Heart left ventricle (tissue), 16 donors: ENCODE data around the gene VWA3A. TPM values are rescaled to one million over a fixed set of nuclear protein-coding genes. Genes with fewer than 3 reads are reported as not detected.
"Not testable (repeated sequence)": the region's sequence is repeated elsewhere in the genome, so short reads cannot be mapped to it uniquely, and the experiment has no call there.

Experiments
- ATAC-seq, 4 donors: fragments of 200-7000 bp; cut with Tn5 transposase; one replicate each; pipeline ENCODE4 v1.9.1; 2020 to 2022; ENCODE audit warnings: moderate library complexity in 4 of 4, mild to moderate bottlenecking in 3 of 4, moderate number of reproducible peaks in 1 of 4
- DNase-seq, 5 donors: peaks; one replicate each; pipeline ENCODE4 v3.0.0-alpha.2; 2020
- H3K27ac ChIP-seq, 12 donors: fragments of 200-600 bp; sonication (generic) in 4 of 12; one replicate each; pipeline versions ENCODE4 v1.5.0 to v1.8.0; 2016 to 2022; ENCODE audit warnings: mild to moderate bottlenecking in 2 of 12
- H3K27me3 ChIP-seq, 9 donors: fragments of 200-600 bp; sonication (generic) in 2 of 9; one replicate each; pipeline versions ENCODE4 v1.5.1 to v1.8.0; 2016 to 2022; ENCODE audit warnings: mild to moderate bottlenecking in 3 of 9
- H3K36me3 ChIP-seq, 9 donors: fragments of 200-600 bp; sonication (generic) in 2 of 9; one replicate each; pipeline versions ENCODE4 v1.5.0 to v1.8.0; 2018 to 2022; ENCODE audit warnings: mild to moderate bottlenecking in 2 of 9
- H3K4me1 ChIP-seq, 12 donors: fragments of 200-600 bp; sonication (generic) in 4 of 12; one replicate each; pipeline versions ENCODE4 v1.5.0 to v1.8.0; 2016 to 2022; ENCODE audit warnings: mild to moderate bottlenecking in 3 of 12
- H3K4me3 ChIP-seq, 12 donors: fragments of 200-600 bp; sonication (generic) in 4 of 12; one replicate each; pipeline versions ENCODE4 v1.5.0 to v1.8.0; 2017 to 2022; ENCODE audit warnings: mild to moderate bottlenecking in 9 of 12, moderate library complexity in 4 of 12
- H3K9me3 ChIP-seq, 12 donors: fragments of 200-600 bp; sonication (generic) in 4 of 12; one replicate each; pipeline versions ENCODE4 v1.5.0 to v1.8.0; 2016 to 2022; ENCODE audit warnings: mild to moderate bottlenecking in 1 of 12
- POLR2A ChIP-seq, 2 donors: fragments of 450-650 bp; IDR thresholded peaks; one replicate each; pipeline ENCODE4 v1.6.1; 2017; ENCODE audit warnings: antibody characterized with exemption in 2 of 2, mild to moderate bottlenecking in 2 of 2, moderate library complexity in 2 of 2
- WGBS, 4 donors: extraction: QIAGEN DNeasy Blood & Tissue Kit in 2 of 4; methylation state at CpG; one replicate each; pipeline versions ENCODE4 v1.1.5 to v1.1.7; 2013 to 2018; 5-methylcytosine and 5-hydroxymethylcytosine counted together
- intact Hi-C, 10 donors: fragments of 100-400 bp; cut with DNase I; formaldehyde crosslinking; loops; one replicate each; pipeline versions ENCODE4 v1.11.1 to v1.14.2; 2022
- long read RNA-seq, 3 donors: library from polyadenylated mRNA; unstranded; transcript quantifications; one replicate each; pipeline ENCODE4 v2.0.0, GENCODE V29; 2020 to 2021
- polyA plus RNA-seq, 2 donors: library from polyadenylated mRNA; stranded (reverse); fragments of 200-250 nt; gene quantifications; one replicate each; pipeline ENCODE4 v1.2.3, GENCODE V29; 2013
- total RNA-seq, 9 donors: library from RNA; depleted of rRNA in 2 of 9; stranded (reverse); fragments of >200 nt in 2 of 9; fragmentation: NEBNext Ultra II Directional in 3 of 9; extraction: Animal tissue kit (Norgen Biotek cat#: 25700) in 3 of 9; gene quantifications; one replicate each; pipeline versions ENCODE4 v1.1.0 to v1.2.4, GENCODE V29; 2016 to 2023
- TF ChIP-seq, protein P1 (sequence below), 12 donors: fragments of 200-600 bp; sonication (generic) in 4 of 12; IDR thresholded peaks; one replicate each; pipeline versions ENCODE4 v1.5.0 to v1.8.0; 2018 to 2022; ENCODE audit warnings: antibody characterized with exemption in 12 of 12, mild to moderate bottlenecking in 5 of 12
- donor health status: ischemic (EF 13 %, LVEDD 7.1; RV severe dilation, severe dysfunction).
- donor health status: healthy with polysubstance abuse.
- donor health status: DM: no; HTN: yes; CAD: no.
- donor health status: DM: no; HTN: no; CAD: no.
- donor health status: ischemic (EF 25% LVEDD 6.9; RV normal size, moderate dysfunction).
- donor health status: ischemic (EF 25% LVEDD 5.7; RV mildly dilated, moderate dysfunction).
- donor health status: healthy.
- donor health status: DM: yes; HTN: yes; CAD: no.
- donor health status: ischemic (EF 35%, LVEDD 5.7; RV mildly dilated, moderate dysfunction).
- donor health status: nonischemic (EF 11% LVEDD 7.7; RV severe dilation, severe dysfunction).
- donor health status: DM: yes; HTN: yes; CAD: no.
- donor health status: PGD.
- donor health status: ischemic (EF 29% LVEDD 5.4; RV normal size, mild dysfunction).
- donor health status: nonischemic (EF 23%, LVEDD 6.1; RV moderate dilation, normal function).

The VWA3A gene, protein sequence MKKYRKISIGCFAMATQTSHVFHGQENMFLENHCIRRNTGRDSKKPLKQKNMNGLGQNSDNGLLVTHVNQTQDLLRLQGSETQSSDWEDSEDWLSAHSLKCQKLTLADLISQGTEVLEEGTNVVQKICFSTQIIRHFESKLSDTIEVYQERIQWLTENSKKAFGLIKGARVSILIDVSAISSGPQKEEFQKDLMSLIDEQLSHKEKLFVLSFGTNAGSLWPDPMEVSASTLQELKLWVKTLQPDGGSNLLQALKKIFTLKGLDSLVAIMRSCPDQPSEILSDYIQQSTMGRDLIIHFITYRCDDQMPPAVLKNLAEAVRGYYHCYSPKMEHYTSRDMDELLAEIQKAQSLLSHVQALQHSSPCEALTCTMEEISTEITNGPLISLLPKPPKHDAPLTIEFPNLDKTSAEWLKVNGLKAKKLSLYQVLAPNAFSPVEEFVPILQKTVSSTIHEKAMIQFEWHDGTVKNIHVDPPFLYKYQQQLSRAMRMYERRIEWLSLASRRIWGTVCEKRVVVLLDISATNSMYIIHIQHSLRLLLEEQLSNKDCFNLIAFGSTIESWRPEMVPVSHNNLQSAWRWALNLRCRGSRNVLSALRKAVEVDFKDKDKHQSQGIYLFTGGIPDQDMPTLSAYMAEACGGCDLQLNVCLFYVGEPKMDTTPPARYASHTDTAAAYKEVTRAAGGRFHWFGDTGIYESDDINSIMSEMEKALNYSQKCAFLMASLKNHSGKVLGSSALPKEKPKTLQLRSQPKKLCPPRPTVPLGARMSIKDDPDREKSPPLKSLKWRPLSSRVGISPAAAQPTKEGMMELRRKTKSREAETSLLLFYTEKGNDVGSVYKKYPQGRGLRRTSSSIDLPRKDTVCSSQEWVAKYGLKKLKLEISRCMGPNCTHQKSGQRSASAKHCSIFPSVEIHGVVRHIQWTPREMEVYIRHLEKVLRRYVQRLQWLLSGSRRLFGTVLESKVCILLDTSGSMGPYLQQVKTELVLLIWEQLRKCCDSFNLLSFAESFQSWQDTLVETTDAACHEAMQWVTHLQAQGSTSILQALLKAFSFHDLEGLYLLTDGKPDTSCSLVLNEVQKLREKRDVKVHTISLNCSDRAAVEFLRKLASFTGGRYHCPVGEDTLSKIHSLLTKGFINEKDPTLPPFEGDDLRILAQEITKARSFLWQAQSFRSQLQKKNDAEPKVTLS
- 1 to 10 TPM in 1 of 9 donors, under 1 TPM in 7, not detected in 1; 0.23 to 1.3 (median 0.58) TPM for total RNA-seq
- under 1 TPM; 0.03 to 0.65 TPM for polyA plus RNA-seq
- long read RNA-seq, donor 1: 0 reads
- long read RNA-seq, donor 2: 0 reads
- long read RNA-seq, donor 3: 0 reads

DNA sequence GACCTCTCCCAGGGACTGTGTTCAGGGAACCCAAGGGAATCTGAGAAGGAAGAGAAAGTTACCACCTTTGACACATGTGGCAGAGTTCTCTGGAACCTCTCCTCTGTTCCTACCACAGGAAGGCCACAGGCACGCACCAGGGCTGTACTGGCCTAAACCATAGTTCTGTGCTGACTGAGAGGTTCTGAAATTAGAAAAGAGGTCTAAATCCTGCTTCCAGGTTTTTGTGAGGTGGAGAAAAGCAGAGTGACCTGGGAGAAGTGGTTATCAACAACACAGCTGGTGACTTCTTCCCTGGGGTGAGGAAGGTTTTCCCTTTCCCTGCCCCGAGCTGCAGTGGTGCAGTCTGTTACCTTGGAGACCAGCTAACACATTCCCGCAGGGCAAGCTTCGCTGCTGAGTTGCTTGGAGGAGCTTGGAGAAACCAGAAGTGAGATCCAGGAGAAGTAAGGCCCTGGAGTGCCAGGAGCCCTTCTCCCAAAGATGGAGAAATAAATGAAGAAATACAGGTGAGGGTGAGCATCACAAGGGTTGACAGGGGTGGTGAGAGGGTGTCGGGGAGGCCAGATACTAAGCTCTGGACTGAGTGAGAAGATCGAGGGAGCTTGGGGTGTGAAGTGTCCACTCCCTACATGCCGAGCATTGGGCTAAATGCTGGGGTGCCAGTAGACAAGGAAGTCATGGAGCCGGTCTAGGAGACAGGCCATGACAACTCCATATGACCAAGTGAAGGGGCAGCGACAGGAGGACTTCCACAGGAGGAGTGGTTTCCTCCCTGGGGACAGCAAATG, at the start of gene VWA3A:
TSS of gene VWA3A (plus strand) at position 399 of the 791 bp plus-strand sequence. CDS start at position 496, 97 bp downstream.
- intact Hi-C loops: loop anchor here in 3 of 10 donors (10.0 kb wide), 3 partner anchors 82 to 202 kb away; partner anchors contain the start of gene POLR3E (in 2 of the 3)
- TF ChIP-seq, protein P1, sequence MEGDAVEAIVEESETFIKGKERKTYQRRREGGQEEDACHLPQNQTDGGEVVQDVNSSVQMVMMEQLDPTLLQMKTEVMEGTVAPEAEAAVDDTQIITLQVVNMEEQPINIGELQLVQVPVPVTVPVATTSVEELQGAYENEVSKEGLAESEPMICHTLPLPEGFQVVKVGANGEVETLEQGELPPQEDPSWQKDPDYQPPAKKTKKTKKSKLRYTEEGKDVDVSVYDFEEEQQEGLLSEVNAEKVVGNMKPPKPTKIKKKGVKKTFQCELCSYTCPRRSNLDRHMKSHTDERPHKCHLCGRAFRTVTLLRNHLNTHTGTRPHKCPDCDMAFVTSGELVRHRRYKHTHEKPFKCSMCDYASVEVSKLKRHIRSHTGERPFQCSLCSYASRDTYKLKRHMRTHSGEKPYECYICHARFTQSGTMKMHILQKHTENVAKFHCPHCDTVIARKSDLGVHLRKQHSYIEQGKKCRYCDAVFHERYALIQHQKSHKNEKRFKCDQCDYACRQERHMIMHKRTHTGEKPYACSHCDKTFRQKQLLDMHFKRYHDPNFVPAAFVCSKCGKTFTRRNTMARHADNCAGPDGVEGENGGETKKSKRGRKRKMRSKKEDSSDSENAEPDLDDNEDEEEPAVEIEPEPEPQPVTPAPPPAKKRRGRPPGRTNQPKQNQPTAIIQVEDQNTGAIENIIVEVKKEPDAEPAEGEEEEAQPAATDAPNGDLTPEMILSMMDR (IDR thresholded peaks at IDR 0.05): no peak
- TF ChIP-seq POLR2A (IDR thresholded peaks at IDR 0.05): no peak

GRCh38 chr16:22043882-22044281, 48.5 kb upstream of the VWA3A start:
- H3K4me3 ChIP-seq, H3K27ac ChIP-seq, ATAC-seq, H3K27me3 ChIP-seq, H3K9me3 ChIP-seq, intact Hi-C loops, DNase-seq, H3K36me3 ChIP-seq: not testable (repeated sequence)
- H3K4me1 ChIP-seq: peaks cover 0 to 17% (median 7%) of the 10 kb centered on the region in 12 donors
- WGBS, 4 donors: 84 to 95% (median 94%) methylated on average over 3 of the region's 3 CpGs

More for the DNA sequence above, at the start of gene VWA3A:
- H3K4me3 ChIP-seq: no peak within 1 kb of the TSS
- peaks cover 0 to 29% (median 2%) of the 10 kb centered on the region in 12 donors for H3K4me1 ChIP-seq
- peak; percentile 55 to 77 (median 72) for ATAC-seq
- no peaks in the 10 kb centered on the region for H3K9me3 ChIP-seq
- H3K27me3 ChIP-seq: no peaks in the 10 kb centered on the region
- H3K36me3 ChIP-seq: peaks cover 0 to under 1% (median 0%) of the 10 kb centered on the region in 9 donors
- peak within 1 kb of the TSS in 2 of 12 donors; percentile 52 for H3K27ac ChIP-seq
- 40 to 47% (median 45%) methylated on average over 9 of the region's 9 CpGs for WGBS, 4 donors
- DNase-seq: no peak

- WGBS, 4 donors: 33 to 42% (median 38%) methylated on average over 5 of the region's 5 CpGs
- H3K36me3 ChIP-seq, H3K9me3 ChIP-seq, H3K4me3 ChIP-seq, intact Hi-C loops, H3K27me3 ChIP-seq: not testable (repeated sequence)
- ATAC-seq: peak; percentile 24 to 62 (median 40)
- Histone ChIP-seq H3K27ac (peak overlapping the region in 7 of 12 donors; percentile 12 to 66 (median 45)), H3K4me1 (peaks cover 0 to 19% (median 7%) of the 10 kb centered on the region in 12 donors)
- peak in 1 of 5 donors; percentile 8 for DNase-seq
These were observed 46.5 kb upstream of the VWA3A start for GRCh38 chr16:22045888-22046287.

DNA sequence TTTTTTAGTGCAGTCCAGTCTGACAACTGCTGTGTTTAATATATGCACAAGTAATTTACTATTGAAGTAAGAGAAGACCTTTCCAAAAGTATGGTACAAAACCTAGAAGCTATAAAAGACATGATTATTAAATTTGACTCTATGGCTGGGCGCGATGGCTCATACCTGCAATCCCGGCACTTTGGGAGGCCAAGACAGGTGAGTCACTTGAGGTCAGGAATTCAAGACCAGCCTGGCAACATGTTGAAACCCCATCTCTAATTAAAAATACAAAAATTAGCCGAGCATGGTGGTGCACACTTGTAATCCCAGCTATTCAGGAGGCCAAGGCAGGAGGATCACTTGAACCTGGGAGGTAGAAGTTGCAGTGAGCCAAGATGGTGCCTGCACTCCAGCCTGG, 41.4 kb upstream of the VWA3A start:
- no peak overlapping the region for H3K4me3 ChIP-seq
- DNase-seq (no peak), ATAC-seq (no peak)
- no peaks in the 10 kb centered on the region for H3K9me3 ChIP-seq
- TF ChIP-seq POLR2A (IDR thresholded peaks at IDR 0.05): no peak
- TF ChIP-seq, protein P1 (IDR thresholded peaks at IDR 0.05): no peak
- intact Hi-C loops: no loop called here
- H3K4me1 ChIP-seq: peaks cover 0 to 12% (median 8%) of the 10 kb centered on the region in 12 donors
- H3K36me3 ChIP-seq: peaks cover 0 to 5% (median 0%) of the 10 kb centered on the region in 9 donors
- WGBS, 4 donors: 92 to 98% (median 95%) methylated on average over 4 of the region's 4 CpGs
- no peaks in the 10 kb centered on the region for H3K27me3 ChIP-seq
- no peak overlapping the region for H3K27ac ChIP-seq
